HL-60 (cell line): Measurements from ENCODE around the gene FMNL2.

Experiments
- DNase-seq, 2 experiments: peaks; one replicate each; pipeline ENCODE4 v3.0.0-alpha.2; 2010 to 2020; ENCODE audit warnings: low read depth in 1 of 2, low spot score in 1 of 2
- H3K27ac ChIP-seq: fragments of 250-450 bp; sonication (Bioruptor Pico); replicated peaks from 2 replicates; pipeline ENCODE4 v1.5.1; 2020; ENCODE audit warnings: mild to moderate bottlenecking, moderate library complexity
- H3K27me3 ChIP-seq: fragments of 250-450 bp; sonication (Bioruptor Pico); 2 replicates; pipeline ENCODE4 v1.5.1; 2021; ENCODE audit warnings: mild to moderate bottlenecking, moderate library complexity; ENCODE audit not compliant: insufficient read depth, poor library complexity, severe bottlenecking
- H3K4me3 ChIP-seq: replicated peaks from 2 replicates; pipeline ENCODE4 v1.5.1; 2011; ENCODE audit warnings: mild to moderate bottlenecking, control low read depth, low read length; ENCODE audit not compliant: insufficient read depth
- CTCF ChIP-seq: IDR thresholded peaks from one replicate; pipeline ENCODE4 v1.5.1; 2011; ENCODE audit warnings: low read length, control low read depth, inconsistent platforms; ENCODE audit not compliant: insufficient read depth
- GABPA ChIP-seq: IDR thresholded peaks from 2 replicates; pipeline ENCODE4 v1.6.1; 2012; ENCODE audit warnings: low read depth
- POLR2AphosphoS5 ChIP-seq: IDR thresholded peaks from 2 replicates; pipeline ENCODE4 v1.6.1; 2012; ENCODE audit warnings: low read depth
- REST ChIP-seq: IDR thresholded peaks from 2 replicates; pipeline ENCODE4 v1.6.1; 2012; ENCODE audit warnings: low read depth; ENCODE audit not compliant: insufficient replicate concordance
- SPI1 ChIP-seq: IDR thresholded peaks from 2 replicates; pipeline ENCODE4 v1.6.1; 2012; ENCODE audit warnings: low read depth, mild to moderate bottlenecking, borderline replicate concordance

Gene FMNL2

GRCh38 chr2:152560873-152561595 is 226.1 kb downstream of the FMNL2 start:
- TF ChIP-seq SPI1, result no peak
- no peak for TF ChIP-seq GABPA
- no peak for TF ChIP-seq POLR2AphosphoS5
- no peak for TF ChIP-seq CTCF
- TF ChIP-seq REST, result no peak
- Histone ChIP-seq H3K27ac (no peak overlapping the region), H3K4me3 (no peak overlapping the region), H3K27me3 (no peaks in the 10 kb centered on the region)
- DNase-seq, result no peak

GRCh38 chr2:152562198-152562884 is 227.4 kb downstream of the FMNL2 start:
- H3K27me3 ChIP-seq, result no peaks in the 10 kb centered on the region
- H3K27ac ChIP-seq, result no peak overlapping the region
- TF ChIP-seq SPI1, result no peak
- TF ChIP-seq CTCF, result no peak
- no peak for TF ChIP-seq REST
- no peak for TF ChIP-seq GABPA
- TF ChIP-seq POLR2AphosphoS5, result no peak
- no peak overlapping the region for H3K4me3 ChIP-seq
- no peak for DNase-seq

GRCh38 chr2:152563764-152564163 is 228.8 kb downstream of the FMNL2 start:
- no peaks in the 10 kb centered on the region for H3K27me3 ChIP-seq
- no peak overlapping the region for H3K27ac ChIP-seq
- no peak for TF ChIP-seq SPI1
- TF ChIP-seq POLR2AphosphoS5, result no peak
- no peak for TF ChIP-seq REST
- no peak for TF ChIP-seq CTCF
- TF ChIP-seq GABPA, result no peak
- no peak for DNase-seq
- no peak overlapping the region for H3K4me3 ChIP-seq
